ENCODE results near the gene ZBTB49. TPM values are rescaled to one million over a fixed set of nuclear protein-coding genes. Genes with fewer than 3 reads are reported as not detected.

The ZBTB49 gene
- total and polyA plus RNA-seq, 2 of the 4 experiments (the other 2 are of a cell fraction): 3.2 to 4.8 TPM

GRCh38 chr4:4289055-4289454 lies 996 bp upstream of the ZBTB49 start:
- ChIA-PET CTCF (no interaction called here), POLR2A (ENCODE audit: unreplicated experiment) (no interaction called here)
- H3K9me1 ChIP-seq (ENCODE audit: insufficient read depth, low read length): peaks cover 17% of the 10 kb centered on the region; the same call in 1 of the 2 replicates
- H3K56ac ChIP-seq (ENCODE audit: extremely low read depth, insufficient read depth, low read length): peak overlapping the region; percentile 38; the same call in 1 of the 2 replicates
- peak overlapping the region; percentile 55; the same call in 1 of the 2 replicates for H3K4ac ChIP-seq (ENCODE audit: low read depth, low read length)
- H4K20me1 ChIP-seq (ENCODE audit: insufficient read depth, low read length): peaks cover 15% of the 10 kb centered on the region; the same call in 1 of the 2 replicates
- ATAC-seq (ENCODE audit: low read depth) (no peak), DNase-seq (no peak)
- no CpG with 5 or more reads among the region's 3 CpGs for WGBS, 2 experiments (ENCODE audit: extremely low coverage in 2 of 2, insufficient read length in 1 of 2)
- H3K18ac ChIP-seq (ENCODE audit: low read depth, low read length): no peak overlapping the region
- in situ Hi-C loops (cut with MboI; ENCODE audit: low sequenced_read_pairs) (no loop called here), dilution Hi-C loops (cut with HindIII; ENCODE audit: low sequenced_read_pairs, unreplicated experiment) (no loop called here), intact Hi-C loops (cut with micrococcal nuclease) (no loop called here)
- H4K8ac ChIP-seq (ENCODE audit: low read depth in 2 of 2, low read length in 2 of 2): no peak overlapping the region
- peaks cover 6% of the 10 kb centered on the region for H3K4me1 ChIP-seq (ENCODE audit: control insufficient read depth, insufficient read depth, low read length)
- H2AK9ac ChIP-seq (replicated peaks; ENCODE audit: low read depth, low read length, poor library complexity): peak overlapping the region; percentile 77
- H3K36me3 ChIP-seq (ENCODE audit: control insufficient read depth, insufficient read depth, low read length): peaks cover 6% of the 10 kb centered on the region; the same call in 1 of the 2 replicates
- no peak overlapping the region for H2BK120ac ChIP-seq (ENCODE audit: low read depth, low read length)
- H3K27me3 ChIP-seq (ENCODE audit: control insufficient read depth, insufficient read depth, low read length): no peaks in the 10 kb centered on the region
- no peak overlapping the region for H2BK20ac ChIP-seq (ENCODE audit: low read depth, low read length)
- peak overlapping the region; percentile 93 for H3K4me2 ChIP-seq (ENCODE audit: low read depth, low read length)
- H4K91ac ChIP-seq (ENCODE audit: insufficient read depth, low read depth, low read length): no peak overlapping the region
- BruUV-seq (replicated peaks): no TSS peak
- peak overlapping the region; percentile 1 for H3K14ac ChIP-seq (replicated peaks; ENCODE audit: low read depth, low read length)
- H3K27ac ChIP-seq (ENCODE audit: insufficient read depth, low read length): no peak overlapping the region
- no peak overlapping the region for H2AFZ ChIP-seq (replicated peaks; ENCODE audit: low read length, poor library complexity)
- H3K9ac ChIP-seq (ENCODE audit: low read depth, low read length): peak overlapping the region; percentile 80
- no peak for TF ChIP-seq USF2 (IDR thresholded peaks at IDR 0.05; ENCODE audit: low read depth, low read length)
- TF ChIP-seq SMC3 (IDR thresholded peaks at IDR 0.05; ENCODE audit: low read depth, low read length): no peak
- TF ChIP-seq RCOR1 (IDR thresholded peaks at IDR 0.05; ENCODE audit: insufficient replicate concordance, low read length): no peak
- TF ChIP-seq MAZ (IDR thresholded peaks at IDR 0.05; ENCODE audit: borderline replicate concordance, low read depth, low read length): no peak
- no peak for TF ChIP-seq CHD1 (IDR thresholded peaks at IDR 0.05; ENCODE audit: low read depth, low read length)
- no peak for TF ChIP-seq BHLHE40 (IDR thresholded peaks at IDR 0.05; ENCODE audit: low read depth, low read length)
- no peak for TF ChIP-seq MAFK (IDR thresholded peaks at IDR 0.05; ENCODE audit: low read depth, low read length)
- no peak for TF ChIP-seq NFE2L2 (IDR thresholded peaks at IDR 0.05; ENCODE audit: low read depth, low read length)
- no peak overlapping the region for H4K5ac ChIP-seq (ENCODE audit: low read depth, low read length)
- no peaks in the 10 kb centered on the region for H3K9me3 ChIP-seq (ENCODE audit: control insufficient read depth, insufficient read depth, low read length)
- peak overlapping the region; percentile 89 for H3K4me3 ChIP-seq (ENCODE audit: insufficient read depth, low read depth, low read length)
- H2AK5ac ChIP-seq (ENCODE audit: low read depth, low read length): no peak overlapping the region
- H3K79me1 ChIP-seq (ENCODE audit: low read depth in 1 of 2, low read length in 2 of 2): peaks cover 54 to 79% of the 10 kb centered on the region in 2 experiments
- H3K23ac ChIP-seq (ENCODE audit: low read depth, low read length): peak overlapping the region; percentile 65; the same call in 1 of the 2 replicates
- H2BK5ac ChIP-seq (ENCODE audit: low read depth, low read length, poor library complexity, severe bottlenecking): no peak overlapping the region
- H2BK15ac ChIP-seq (ENCODE audit: low read depth, low read length): no peak overlapping the region

Measured in IMR-90 (cell line).